Measurements from ENCODE around the gene EFCAB5.
"Not testable (repeated sequence)": the region's sequence is repeated elsewhere in the genome, so short reads cannot be mapped to it uniquely, and the experiment has no call there.

The EFCAB5 gene

GRCh38 chr17:29941334-29941733 is at the start of gene EFCAB5:
TSS of gene EFCAB5 (plus strand) at chr17:29941634. CDS start at chr17:29941797, 163 bp downstream.
- no peak for DNase-seq

GRCh38 chr17:29892201-29892600 is 49.2 kb upstream of the EFCAB5 start:
- DNase-seq, result no peak

- DNase-seq, result not testable (repeated sequence)
Observed at GRCh38 chr17:29897136-29897535, 44.3 kb upstream of the EFCAB5 start.

GRCh38 chr17:29903471-29903870 is 38.0 kb upstream of the EFCAB5 start:
- peak; percentile 36 for DNase-seq

DNA sequence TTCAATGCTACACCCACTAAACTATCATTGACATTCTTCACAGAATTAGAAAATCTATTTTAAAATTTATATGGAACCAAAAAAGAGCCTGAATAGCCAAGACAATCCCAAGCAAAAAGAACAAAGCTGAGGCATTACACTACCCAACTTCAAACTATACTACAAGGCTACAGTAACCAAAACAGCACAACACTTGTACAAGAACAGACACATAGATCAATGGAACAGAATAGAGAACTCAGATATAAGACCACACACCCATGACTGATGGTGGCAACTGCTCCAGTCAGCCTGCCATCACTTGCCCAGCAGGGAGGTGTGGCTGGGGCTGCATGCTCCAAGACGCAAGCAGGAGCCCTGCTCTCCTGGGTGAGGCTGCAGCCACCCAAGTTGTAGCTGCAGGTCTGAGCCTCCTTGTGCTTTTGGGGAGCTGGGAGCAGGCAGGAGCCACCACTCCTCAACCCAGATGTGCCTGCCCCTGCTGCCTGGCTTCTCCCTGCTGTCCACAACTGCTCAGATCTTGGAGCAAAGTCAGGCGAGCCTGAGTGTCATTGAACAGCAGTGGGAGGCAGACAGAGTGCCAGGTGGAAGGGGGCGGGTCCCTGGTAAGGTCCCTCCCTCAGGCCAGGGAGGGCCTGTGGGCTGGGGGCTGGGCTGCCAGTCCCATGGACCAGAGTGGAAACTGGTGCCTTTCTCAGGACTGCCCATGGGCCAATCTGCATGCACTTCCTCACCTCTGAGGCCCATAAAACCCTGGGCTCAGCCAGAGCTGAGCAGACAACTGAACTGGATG is 36.2 kb upstream of the EFCAB5 start:
- DNase-seq, result no peak

GRCh38 chr17:29905879-29906167 is 35.6 kb upstream of the EFCAB5 start:
- DNase-seq, result no peak

GRCh38 chr17:29906969-29907368 is 34.5 kb upstream of the EFCAB5 start:
- no peak for DNase-seq

DNA sequence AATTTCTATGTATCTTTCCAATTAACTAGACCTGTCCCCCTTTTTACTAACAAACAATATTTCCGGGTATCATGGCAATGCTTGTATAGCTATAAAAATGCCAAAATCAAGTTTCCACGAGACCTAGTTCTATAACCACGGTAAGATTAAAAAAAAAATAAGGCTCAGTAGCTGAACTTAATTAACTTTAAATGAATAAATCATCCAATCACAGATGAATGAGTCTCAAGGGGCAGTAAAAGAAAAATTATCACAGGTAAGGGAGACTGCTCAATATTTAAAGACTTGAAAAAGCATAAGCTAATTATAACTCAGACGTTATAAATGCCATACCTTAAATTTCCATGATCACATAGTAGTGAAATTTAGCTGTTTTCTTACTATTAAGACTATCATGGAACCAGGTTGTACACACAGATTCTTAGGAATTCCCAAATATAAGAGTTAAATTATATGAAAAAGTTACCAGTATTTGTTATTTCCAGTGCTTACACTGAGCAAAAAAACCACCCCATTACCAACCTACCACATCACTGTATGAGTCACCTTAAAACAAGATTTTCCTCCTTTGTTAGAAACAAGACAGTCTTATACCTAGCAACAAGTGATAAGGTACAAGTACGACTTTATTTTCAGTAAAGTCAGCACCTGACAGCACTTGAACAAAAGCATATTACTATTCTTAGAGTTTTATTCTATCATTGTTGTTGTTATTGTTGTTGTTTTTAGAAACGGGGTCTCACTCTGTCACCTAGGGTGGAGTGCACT is 32.0 kb upstream of the EFCAB5 start:
- no peak for DNase-seq

DNA sequence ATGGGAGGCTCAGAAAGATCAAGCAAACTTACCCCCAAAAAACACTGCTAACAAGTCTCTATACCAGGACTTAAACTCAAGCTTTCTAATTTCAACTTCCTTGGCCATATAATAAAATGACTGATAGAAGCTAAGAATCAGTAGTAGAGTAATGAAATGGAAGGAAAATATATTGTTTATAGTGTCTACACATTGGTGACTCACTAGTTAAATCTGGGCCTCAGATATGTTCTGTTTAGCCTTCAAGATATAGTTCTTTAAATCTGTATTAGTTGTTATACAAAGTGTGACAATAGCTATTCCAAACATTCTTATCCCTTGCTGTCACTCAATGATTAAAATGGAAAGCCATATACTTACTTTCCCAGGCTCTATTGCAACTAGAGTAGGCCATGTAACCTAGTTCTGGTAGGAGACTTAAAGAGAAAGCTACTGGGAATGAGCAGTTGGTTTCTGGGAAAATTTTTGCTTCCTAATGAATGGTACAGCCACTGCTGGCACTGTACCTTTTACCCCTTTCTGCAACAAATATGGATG is 29.7 kb upstream of the EFCAB5 start:
- no peak for DNase-seq

GRCh38 chr17:29914819-29915537 is 26.5 kb upstream of the EFCAB5 start:
- no peak for DNase-seq

- no peak for DNase-seq
Observed at GRCh38 chr17:29918016-29918415, 23.4 kb upstream of the EFCAB5 start.

DNA sequence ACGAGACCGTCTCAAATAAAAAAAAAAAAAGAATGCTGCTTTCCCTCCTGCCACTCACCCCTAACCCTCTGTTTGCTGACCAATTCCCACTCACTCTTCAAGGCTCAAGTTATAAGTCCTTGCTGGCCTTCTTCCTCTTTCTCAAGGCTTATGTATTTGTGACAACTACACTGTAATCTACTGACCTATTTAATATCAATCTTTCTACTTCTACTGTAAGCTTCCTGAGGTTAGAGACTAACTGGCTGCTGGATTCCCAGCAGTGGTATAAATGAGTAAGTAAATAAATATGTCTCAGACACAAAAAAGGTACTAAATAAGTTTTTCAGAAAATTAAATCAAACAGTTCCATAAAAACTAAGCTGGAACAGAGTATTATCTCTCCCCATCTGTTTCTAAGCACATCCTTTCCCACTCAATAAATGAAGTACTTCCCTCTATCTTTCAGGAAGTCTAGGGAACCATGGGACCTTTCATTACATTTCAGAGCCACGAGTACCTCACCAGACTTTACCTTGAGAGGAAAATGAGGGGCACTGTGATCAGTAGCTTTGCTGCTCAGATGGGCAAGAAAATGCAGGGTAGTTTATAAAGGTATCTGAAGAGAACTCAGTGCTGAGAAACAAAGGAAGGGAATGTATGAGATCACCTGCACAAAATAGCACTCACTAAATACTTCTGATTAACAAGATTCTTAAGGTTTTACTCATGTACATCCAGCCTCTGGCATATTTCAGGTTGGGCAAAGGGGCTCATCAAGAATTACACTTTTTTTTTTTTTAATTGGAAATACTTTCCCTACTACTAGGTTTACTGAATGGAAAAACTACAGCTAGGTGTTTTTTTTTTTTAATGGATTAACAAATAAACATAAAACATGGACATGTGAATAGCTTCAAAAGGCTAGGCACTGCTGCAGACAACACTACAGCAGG is 22.2 kb upstream of the EFCAB5 start:
- no peak for DNase-seq

GRCh38 chr17:29924786-29925185 is 16.6 kb upstream of the EFCAB5 start:
- no peak for DNase-seq

DNA sequence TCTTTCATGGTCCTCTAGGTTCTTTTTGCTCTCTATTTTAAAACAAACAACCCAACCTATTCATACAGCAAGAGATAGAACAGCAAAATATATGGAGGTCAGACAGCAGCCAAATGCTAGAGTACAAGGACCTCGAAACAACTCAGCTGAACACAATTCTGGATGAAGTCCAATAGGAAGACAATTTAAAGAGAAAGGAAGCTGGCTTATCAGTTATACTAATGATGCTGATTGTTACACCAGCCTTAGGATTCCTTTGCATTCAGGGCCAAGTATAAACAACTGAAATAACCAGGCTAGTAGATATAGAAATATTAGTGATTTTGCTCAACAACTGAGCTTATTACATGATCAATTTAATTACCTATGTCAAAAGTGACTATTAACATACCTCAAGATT is 13.9 kb upstream of the EFCAB5 start:
- peak; percentile 7 for DNase-seq

- DNase-seq, result peak; percentile 92
Observed at GRCh38 chr17:29929006-29929532, 12.4 kb upstream of the EFCAB5 start.

- peak; percentile 98 for DNase-seq
Observed at GRCh38 chr17:29929533-29930408, 11.7 kb upstream of the EFCAB5 start, which contains the start of gene SSH2. TSS of gene SSH2 (minus strand) at chr17:29930228. CDS start at chr17:29930000, 228 bp downstream.

DNA sequence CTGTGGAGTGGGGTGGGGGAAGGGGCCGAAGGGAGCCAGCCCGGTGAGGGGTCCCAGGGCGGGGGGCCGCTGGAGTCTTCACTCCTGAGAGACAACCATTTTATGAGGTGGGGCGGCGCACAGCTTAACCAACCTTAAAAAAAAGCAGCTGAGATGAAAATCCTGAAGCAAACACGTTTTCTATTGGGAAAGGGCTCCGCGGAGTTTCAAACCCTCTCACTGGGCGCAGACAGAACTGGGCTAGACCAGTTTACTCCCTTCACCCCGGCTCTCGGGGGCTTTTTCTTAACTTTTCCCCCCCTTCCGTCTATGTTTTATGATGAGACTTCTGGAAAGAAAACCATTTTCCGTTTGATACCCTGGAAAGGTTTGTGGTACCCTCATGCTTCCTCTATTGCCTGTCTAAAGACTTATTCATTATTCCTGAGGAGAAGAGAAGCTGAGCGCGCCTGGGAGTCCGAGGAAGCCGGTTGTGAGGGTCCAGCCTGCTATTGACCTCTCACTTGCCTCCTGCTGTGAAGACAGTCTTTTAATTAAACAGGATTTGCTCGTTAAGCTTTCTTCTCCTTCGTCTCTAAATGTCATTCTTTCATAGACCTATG is 10.9 kb upstream of the EFCAB5 start:
- DNase-seq, result peak; percentile 90

GRCh38 chr17:29931231-29931932 is 10.1 kb upstream of the EFCAB5 start:
- peak; percentile 99 for DNase-seq

- DNase-seq, result peak; percentile 51
Observed at GRCh38 chr17:29933379-29933778, 8.1 kb upstream of the EFCAB5 start.

DNA sequence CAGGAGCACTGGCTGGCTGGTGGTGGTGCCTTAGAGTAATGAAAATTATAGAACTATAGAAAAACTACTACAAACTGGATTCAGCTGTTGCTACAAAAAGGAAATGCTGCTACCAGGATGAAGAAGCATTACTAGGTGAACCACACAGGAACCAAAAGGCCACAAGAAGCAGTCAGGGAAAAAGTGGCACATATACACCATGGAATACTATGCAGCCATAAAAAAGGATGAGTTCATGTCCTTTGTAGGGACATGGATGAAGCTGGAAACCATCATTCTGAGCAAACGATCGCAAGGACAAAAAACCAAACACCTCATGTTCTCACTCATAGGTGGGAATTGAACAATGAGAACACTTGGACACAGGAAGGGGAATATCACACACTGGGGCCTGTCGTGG is 5.5 kb upstream of the EFCAB5 start:
- not testable (repeated sequence) for DNase-seq
